GM18861 (cell line): ENCODE data around the gene NEGR1.
A peak's percentile ranks its signal among the peaks of the same experiment; 100 is the strongest.

Experiments used
- ATAC-seq: cut with Tn5 transposase; IDR thresholded peaks from one replicate; pipeline ENCODE4 v1.9.1; 2021; ENCODE audit not compliant: unreplicated experiment

NEGR1 gene

GRCh38 chr1:71787699-71788098 is 494.6 kb downstream of the NEGR1 start:
- ATAC-seq: no peak

GRCh38 chr1:71786218-71786617 is 496.1 kb downstream of the NEGR1 start:
- no peak for ATAC-seq

GRCh38 chr1:71785450-71785849 is 496.9 kb downstream of the NEGR1 start:
- no peak for ATAC-seq

- no peak for ATAC-seq
Observed at GRCh38 chr1:71785000-71785399, 497.3 kb downstream of the NEGR1 start.

- no peak for ATAC-seq
Observed at GRCh38 chr1:71784241-71784640, 498.1 kb downstream of the NEGR1 start.

- ATAC-seq: no peak
Observed at GRCh38 chr1:71783071-71783470, 499.3 kb downstream of the NEGR1 start.

GRCh38 chr1:71781450-71781849 is 500.9 kb downstream of the NEGR1 start:
- ATAC-seq: no peak

- peak; percentile 60 for ATAC-seq
Observed at GRCh38 chr1:71780681-71781080, 501.7 kb downstream of the NEGR1 start.

- no peak for ATAC-seq
Observed at GRCh38 chr1:71778940-71779339, 503.4 kb downstream of the NEGR1 start.

GRCh38 chr1:71777094-71777493 is 505.2 kb downstream of the NEGR1 start:
- ATAC-seq: no peak

GRCh38 chr1:71774705-71775104 is 507.6 kb downstream of the NEGR1 start:
- no peak for ATAC-seq

- ATAC-seq: no peak
Observed at GRCh38 chr1:71770121-71770520, 512.2 kb downstream of the NEGR1 start.

- no peak for ATAC-seq
Observed at GRCh38 chr1:71766748-71767147, 515.6 kb downstream of the NEGR1 start.

GRCh38 chr1:71762514-71763255 is 519.7 kb downstream of the NEGR1 start:
- no peak for ATAC-seq

- ATAC-seq: no peak
Observed at GRCh38 chr1:71755441-71755840, 526.9 kb downstream of the NEGR1 start.

- ATAC-seq: no peak
Observed at GRCh38 chr1:71753746-71754145, 528.6 kb downstream of the NEGR1 start.

- no peak for ATAC-seq
Observed at GRCh38 chr1:71745326-71745725, 537.0 kb downstream of the NEGR1 start.

- ATAC-seq: no peak
Observed at GRCh38 chr1:71743862-71744261, 538.5 kb downstream of the NEGR1 start.

GRCh38 chr1:71738910-71739309 is 543.4 kb downstream of the NEGR1 start:
- ATAC-seq: no peak

GRCh38 chr1:71738256-71738655 is 544.1 kb downstream of the NEGR1 start:
- ATAC-seq: no peak

- ATAC-seq: no peak
Observed at GRCh38 chr1:71737768-71738167, 544.6 kb downstream of the NEGR1 start.

- ATAC-seq: no peak
Observed at GRCh38 chr1:71733121-71733520, 549.2 kb downstream of the NEGR1 start.

GRCh38 chr1:71721532-71721931 is 560.8 kb downstream of the NEGR1 start:
- ATAC-seq: no peak
